Melanocyte of skin (primary cell): ENCODE measurements around the gene SIAH2. TPM values are rescaled to one million over a fixed set of nuclear protein-coding genes. Genes with fewer than 3 reads are reported as not detected.

Source experiments
- total RNA-seq, 2 donors: library from RNA; depleted of rRNA; stranded (reverse); fragments of >200 nt; gene quantifications; 2 replicates each; pipeline ENCODE4 v1.2.3, GENCODE V29; 2012

Gene SIAH2
- total RNA-seq = 10 to 100 TPM; 11.4 to 22.3 TPM

GRCh38 chr3:150763122-150763840, at the start of gene SIAH2:
Gene SIAH2, minus strand, starts transcription at chr3:150763169. Its CDS starts 320 bp downstream, at chr3:150762849.

GRCh38 chr3:150703756-150704344, 59.1 kb downstream of the SIAH2 start, which contains the start of gene ERICH6:
Gene ERICH6, minus strand, starts transcription at chr3:150703920. Its CDS starts 22 bp downstream, at chr3:150703898.

Other genes with a start within 250 kb of the SIAH2 start
- 100 to 1,000 TPM in 1 of 2 donors, 10 to 100 TPM in 1; 65.7 to 101 TPM for gene SERP1, start 216.7 kb downstream of the SIAH2 start, total RNA-seq
- gene EIF2A, start 216.4 kb downstream of the SIAH2 start, total RNA-seq = 100 to 1,000 TPM in 1 of 2 donors, 10 to 100 TPM in 1; 96.4 to 157 TPM
- gene SELENOT, start 159.8 kb downstream of the SIAH2 start, total RNA-seq = 100 to 1,000 TPM; 111 to 134 TPM
- gene ERICH6, start 59.2 kb downstream of the SIAH2 start, total RNA-seq = not detected
- not detected for gene MINDY4B, start 142.3 kb upstream of the SIAH2 start, total RNA-seq
- not detected for gene CLRN1, start 209.6 kb upstream of the SIAH2 start, total RNA-seq